H9 (cell line): ENCODE results near the gene USP49. TPM values are rescaled to one million over a fixed set of nuclear protein-coding genes. Genes with fewer than 3 reads are reported as not detected.

Source experiments
- DNase-seq: peaks from one replicate; pipeline ENCODE4 v3.0.0-alpha.2; 2017
- H2AFZ ChIP-seq: one replicate; pipeline ENCODE4 v1.6.1; 2013; ENCODE audit warnings: mild to moderate bottlenecking, low read length, control low read depth, moderate library complexity
- H2AK5ac ChIP-seq: 2 replicates; pipeline ENCODE4 v1.6.1; 2013; ENCODE audit warnings: low read length, control low read depth, mixed read lengths; ENCODE audit not compliant: insufficient read length
- H2BK120ac ChIP-seq: one replicate; pipeline ENCODE4 v1.6.1; 2013; ENCODE audit warnings: low read depth, mild to moderate bottlenecking, low read length, control low read depth, inconsistent platforms; ENCODE audit not compliant: poor library complexity, severe bottlenecking
- H2BK12ac ChIP-seq: 2 replicates; pipeline ENCODE4 v1.6.1; 2013; ENCODE audit warnings: low read length, control low read depth, mixed read lengths, low read depth; ENCODE audit not compliant: insufficient read length
- H2BK15ac ChIP-seq: 2 replicates; pipeline ENCODE4 v1.6.1; 2013; ENCODE audit warnings: low read depth, low read length, control low read depth
- H2BK20ac ChIP-seq: one replicate; pipeline ENCODE4 v1.6.1; 2013; ENCODE audit warnings: low read depth, mild to moderate bottlenecking, low read length, control low read depth, inconsistent platforms; ENCODE audit not compliant: poor library complexity, severe bottlenecking
- H2BK5ac ChIP-seq: 2 replicates; pipeline ENCODE4 v1.6.1; 2013; ENCODE audit warnings: low read length, control low read depth, mixed read lengths; ENCODE audit not compliant: insufficient read length
- H3K14ac ChIP-seq: 2 replicates; pipeline ENCODE4 v1.6.1; 2013; ENCODE audit warnings: low read length, control low read depth; ENCODE audit not compliant: insufficient read depth
- H3K18ac ChIP-seq: 2 replicates; pipeline ENCODE4 v1.6.1; 2013; ENCODE audit warnings: low read depth, mild to moderate bottlenecking, mixed read lengths, low read length, control low read depth; ENCODE audit not compliant: insufficient read length
- H3K23ac ChIP-seq: 2 replicates; pipeline ENCODE4 v1.6.1; 2013; ENCODE audit warnings: low read length, control low read depth, mixed read lengths, low read depth; ENCODE audit not compliant: insufficient read length
- H3K23me2 ChIP-seq: 2 replicates; pipeline ENCODE4 v1.6.1; 2013; ENCODE audit warnings: low read depth, mild to moderate bottlenecking, mixed read lengths, low read length, control low read depth; ENCODE audit not compliant: insufficient read length, poor library complexity, severe bottlenecking
- H3K27ac ChIP-seq: 2 replicates; pipeline ENCODE4 v1.5.1; 2013; ENCODE audit warnings: low read length, control low read depth, mixed read lengths, low read depth; ENCODE audit not compliant: insufficient read length
- H3K27me3 ChIP-seq: 2 replicates; pipeline ENCODE4 v1.6.1; 2013; ENCODE audit warnings: low read length, control low read depth, inconsistent platforms; ENCODE audit not compliant: insufficient read depth
- H3K4ac ChIP-seq: 2 replicates; pipeline ENCODE4 v1.6.1; 2013; ENCODE audit warnings: low read depth, mild to moderate bottlenecking, control low read depth, inconsistent platforms, low read length, moderate library complexity
- H3K4me1 ChIP-seq: 2 replicates; pipeline ENCODE4 v1.6.1; 2013; ENCODE audit warnings: low read length, control low read depth, inconsistent platforms; ENCODE audit not compliant: insufficient read depth
- H3K4me2 ChIP-seq: 2 replicates; pipeline ENCODE4 v1.6.1; 2013; ENCODE audit warnings: low read length, control low read depth, mixed read lengths; ENCODE audit not compliant: insufficient read length, insufficient read depth
- H3K56ac ChIP-seq: 2 replicates; pipeline ENCODE4 v1.6.1; 2013; ENCODE audit warnings: low read depth, mild to moderate bottlenecking, mixed read lengths, low read length, control low read depth; ENCODE audit not compliant: insufficient read length
- H3K79me1 ChIP-seq: 2 replicates; pipeline ENCODE4 v1.6.1; 2013; ENCODE audit warnings: low read depth, mild to moderate bottlenecking, moderate library complexity, low read length, control low read depth, inconsistent platforms; ENCODE audit not compliant: insufficient read depth, poor library complexity, severe bottlenecking
- H3K79me2 ChIP-seq: 2 replicates; pipeline ENCODE4 v1.6.1; 2013; ENCODE audit warnings: low read length, control low read depth, inconsistent platforms; ENCODE audit not compliant: insufficient read depth
- H3K9ac ChIP-seq: 2 replicates; pipeline ENCODE4 v1.6.1; 2013; ENCODE audit warnings: low read length, control low read depth, mixed read lengths; ENCODE audit not compliant: insufficient read length; ENCODE audit errors: extremely low read depth
- H3K9me3 ChIP-seq: one replicate; pipeline ENCODE4 v1.6.1; 2013; ENCODE audit warnings: low read depth, low read length, inconsistent platforms; ENCODE audit not compliant: control insufficient read depth
- H3T11ph ChIP-seq: one replicate; pipeline ENCODE4 v1.6.1; 2013; ENCODE audit warnings: mild to moderate bottlenecking, low read length, control low read depth, inconsistent platforms
- H4K20me1 ChIP-seq: one replicate; pipeline ENCODE4 v1.6.1; 2013; ENCODE audit not compliant: control insufficient read depth, insufficient read length, insufficient read depth
- H4K5ac ChIP-seq: 2 replicates; pipeline ENCODE4 v1.6.1; 2013; ENCODE audit warnings: low read depth, mild to moderate bottlenecking, mixed read lengths, low read length, control low read depth; ENCODE audit not compliant: insufficient read length
- H4K8ac ChIP-seq: replicated peaks from 2 replicates; pipeline ENCODE4 v1.6.1; 2013; ENCODE audit warnings: low read length, control low read depth, mixed read lengths, low read depth; ENCODE audit not compliant: insufficient read length
- H4K91ac ChIP-seq: 2 replicates; pipeline ENCODE4 v1.6.1; 2013; ENCODE audit warnings: low read depth, mild to moderate bottlenecking, moderate library complexity, mixed read lengths, low read length, control low read depth; ENCODE audit not compliant: insufficient read length
- H3K27ac Mint-ChIP-seq, 3 experiments: 2 replicates in 2 of 3; 3 replicates in 1 of 3; pipeline ENCODE4 v1.8.0; 2020 to 2021; ENCODE audit warnings: mixed read lengths in 3 of 3, mild to moderate bottlenecking in 1 of 3, moderate library complexity in 1 of 3
- H3K27me3 Mint-ChIP-seq: 2 replicates; pipeline ENCODE4 v1.8.0; 2021; ENCODE audit warnings: low read depth, mild to moderate bottlenecking, moderate library complexity, mixed read lengths
- H3K36me3 Mint-ChIP-seq, 3 experiments: 2 replicates in 2 of 3; 3 replicates in 1 of 3; pipeline ENCODE4 v1.8.0; 2020 to 2021; ENCODE audit warnings: low read depth in 3 of 3, mixed read lengths in 3 of 3; ENCODE audit not compliant: insufficient read depth in 1 of 3
- H3K4me1 Mint-ChIP-seq, 2 experiments: 2 replicates each; pipeline ENCODE4 v1.8.0; 2020; ENCODE audit warnings: mixed read lengths in 2 of 2
- H3K4me3 Mint-ChIP-seq, 2 experiments: 2 replicates in 1 of 2; 3 replicates in 1 of 2; pipeline ENCODE4 v1.8.0; 2020 to 2021; ENCODE audit warnings: mild to moderate bottlenecking in 2 of 2, mixed read lengths in 2 of 2, moderate library complexity in 1 of 2
- H3K9me3 Mint-ChIP-seq, 2 experiments: 2 replicates in 1 of 2; 3 replicates in 1 of 2; pipeline ENCODE4 v1.8.0; 2020; ENCODE audit warnings: mild to moderate bottlenecking in 2 of 2, mixed read lengths in 2 of 2, moderate library complexity in 1 of 2
- CTCF ChIP-seq: fragments of 200-600 bp; sonication (generic); conservative IDR thresholded peaks from 3 replicates; pipeline ENCODE4 v1.8.0; 2021; ENCODE audit warnings: antibody characterized with exemption, mild to moderate bottlenecking
- WGBS: extraction: QIAGEN DNeasy Blood & Tissue Kit; methylation state at CpG from one replicate; pipeline ENCODE4 v1.1.7; 2013; ENCODE audit warnings: missing lambda C conversion rate, low lambda C conversion rate, mixed read lengths; ENCODE audit not compliant: insufficient read length; ENCODE audit errors: extremely low coverage; 5-methylcytosine and 5-hydroxymethylcytosine counted together
- total RNA-seq: library from RNA; stranded (reverse); gene quantifications from 2 replicates; pipeline ENCODE4 v1.2.1, GENCODE V29; 2021

USP49 gene
- total RNA-seq, 1 experiment from 2014 or later: 19.0 TPM

DNA sequence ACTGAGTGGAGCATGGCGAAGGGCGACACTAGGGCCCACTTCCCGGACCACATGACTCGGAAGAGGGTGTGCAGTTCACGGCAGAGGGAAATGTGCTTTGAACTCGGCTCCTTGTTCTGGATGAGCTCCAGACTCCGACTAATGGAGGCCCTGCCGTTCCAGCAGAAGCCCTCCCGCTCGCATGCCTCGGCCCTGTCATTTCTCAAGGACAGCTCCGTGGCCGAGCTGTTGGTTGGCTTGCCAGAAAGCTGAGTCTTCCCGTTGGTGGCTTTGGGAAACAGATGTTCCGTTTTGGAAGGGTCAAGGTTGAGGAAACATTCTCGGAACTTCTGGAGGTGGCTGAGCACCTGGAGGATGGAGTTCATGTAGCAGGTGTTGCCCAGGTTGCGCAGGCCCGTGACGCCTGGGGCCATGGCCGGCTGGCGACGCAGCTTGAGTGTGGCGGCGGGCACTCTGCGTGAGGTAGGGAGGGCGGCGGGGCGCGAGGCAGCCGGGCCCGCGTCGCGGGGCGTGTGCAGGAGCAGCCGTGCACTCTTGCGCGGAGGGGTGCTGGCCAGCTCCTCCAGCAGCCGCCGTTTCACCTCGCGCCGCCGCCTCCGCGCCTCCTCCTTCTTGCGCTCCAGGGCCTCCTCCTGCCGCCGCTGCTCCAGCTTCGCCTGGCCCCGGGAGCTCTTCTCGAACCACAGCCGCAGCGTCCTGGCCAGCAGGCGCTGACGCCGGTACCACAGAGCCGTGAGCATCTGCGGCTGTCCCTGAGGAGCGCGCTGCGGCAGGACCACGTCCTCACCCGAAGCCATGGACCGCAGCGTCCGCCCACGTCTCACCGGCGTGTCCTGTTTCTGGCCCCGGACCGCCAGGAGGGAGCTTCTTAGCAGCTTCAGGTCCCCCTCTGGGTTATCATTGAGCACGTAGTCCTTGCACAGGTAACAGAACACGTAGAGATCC, 89.1 kb downstream of the USP49 start:
- Histone ChIP-seq H4K5ac (no peak overlapping the region), H3T11ph (no peak overlapping the region), H3K23ac (no peak overlapping the region), H3K4ac (no peak overlapping the region), H3K9ac (no peak overlapping the region), H3K4me2 (no peak overlapping the region), H2AFZ (no peak overlapping the region), H2BK20ac (no peak overlapping the region), H3K23me2 (no peaks in the 10 kb centered on the region), H3K14ac (no peak overlapping the region), H4K91ac (no peak overlapping the region), H4K8ac (no peak overlapping the region), H3K56ac (no peak overlapping the region), H3K79me1 (no peaks in the 10 kb centered on the region), H3K27ac (no peak overlapping the region), H3K9me3 (no peaks in the 10 kb centered on the region), H2BK12ac (no peak overlapping the region), H4K20me1 (no peaks in the 10 kb centered on the region), H2BK120ac (no peak overlapping the region), H2BK5ac (no peak overlapping the region), H2AK5ac (no peak overlapping the region), H3K79me2 (no peaks in the 10 kb centered on the region), H3K27me3 (no peaks in the 10 kb centered on the region), H2BK15ac (no peak overlapping the region), H3K4me1 (no peaks in the 10 kb centered on the region), H3K18ac (no peak overlapping the region)
- Mint-ChIP-seq H3K4me1 (no peaks in the 10 kb centered on the region), H3K27me3 (no peaks in the 10 kb centered on the region), H3K36me3 (peaks cover 0 to 18% (median 9%) of the 10 kb centered on the region in 3 experiments; a peak in 5 of 7 replicates), H3K27ac (no peak overlapping the region), H3K4me3 (no peak overlapping the region), H3K9me3 (no peaks in the 10 kb centered on the region)
- WGBS: no CpG with 5 or more reads among the region's 74 CpGs
- TF ChIP-seq CTCF: no peak
- no peak for DNase-seq
